Fibroblast of villous mesenchyme (primary cell): ENCODE data around the gene EFNA2. TPM values are rescaled to one million over a fixed set of nuclear protein-coding genes. Genes with fewer than 3 reads are reported as not detected.

Experiments
- DNase-seq: peaks from one replicate; pipeline ENCODE4 v3.0.0-alpha.2; 2010; ENCODE audit warnings: low read depth
- H3K4me3 ChIP-seq: 2 replicates; pipeline ENCODE4 v1.5.1; 2011; ENCODE audit warnings: low read depth, mild to moderate bottlenecking, low read length
- CTCF ChIP-seq: IDR thresholded peaks from 2 replicates; pipeline ENCODE4 v1.5.1; 2012; ENCODE audit warnings: low read depth, mild to moderate bottlenecking, low read length; ENCODE audit not compliant: insufficient read depth
- total RNA-seq: library from RNA; depleted of rRNA; stranded (reverse); fragments of >200 nt; gene quantifications from 2 replicates; pipeline ENCODE4 v1.2.3, GENCODE V29; 2012

Gene EFNA2
- total RNA-seq, 1 donor = not detected

- no peak for DNase-seq
- TF ChIP-seq CTCF = no peak
- H3K4me3 ChIP-seq = no peak overlapping the region
These were observed 8.3 kb downstream of the EFNA2 start for GRCh38 chr19:1293782-1294604.

GRCh38 chr19:1294688-1295087, 9.0 kb downstream of the EFNA2 start:
- DNase-seq = no peak
- no peak overlapping the region for H3K4me3 ChIP-seq
- TF ChIP-seq CTCF = no peak

GRCh38 chr19:1295169-1296012, 9.7 kb downstream of the EFNA2 start:
- H3K4me3 ChIP-seq = no peak overlapping the region
- no peak for TF ChIP-seq CTCF
- peak; percentile 33 for DNase-seq

GRCh38 chr19:1296078-1296477, 10.4 kb downstream of the EFNA2 start:
- no peak for TF ChIP-seq CTCF
- no peak for DNase-seq
- H3K4me3 ChIP-seq = no peak overlapping the region

GRCh38 chr19:1296575-1297271, 11.1 kb downstream of the EFNA2 start:
- H3K4me3 ChIP-seq = no peak overlapping the region
- no peak for TF ChIP-seq CTCF
- DNase-seq = no peak

GRCh38 chr19:1298235-1298634, 12.6 kb downstream of the EFNA2 start:
- DNase-seq = no peak

More at GRCh38 chr19:1298235-1298634, 12.6 kb downstream of the EFNA2 start:
- no peak for TF ChIP-seq CTCF
- H3K4me3 ChIP-seq = no peak overlapping the region
